Endothelial cell of umbilical vein (primary cell): ENCODE measurements around the gene VCAN. TPM values are rescaled to one million over a fixed set of nuclear protein-coding genes. Genes with fewer than 3 reads are reported as not detected.

Source experiments
- BruUV-seq: library from RNA; stranded (reverse); fragments of 400-500 nt; replicated peaks from 2 replicates; lab custom pipeline; 2021; lab: Mats Ljungman, UMichigan
- CTCF ChIA-PET: fragments of 300-600, 350-600 bp; sonication (Branson Sonifier 250); formaldehyde crosslinking; loops from one replicate; lab custom pipeline; 2021; ENCODE audit warnings: antibody characterized with exemption, inconsistent platforms; lab: Charles Lee
- POLR2A ChIA-PET: fragments of 300-600, 350-600 bp; sonication (Branson Sonifier 250); formaldehyde crosslinking; loops from one replicate; lab custom pipeline; 2021; ENCODE audit warnings: antibody characterized with exemption, inconsistent platforms; lab: Charles Lee
- DNase-seq: peaks from one replicate; pipeline ENCODE4 v3.0.0-alpha.2; 2011; ENCODE audit warnings: low read depth, low spot score
- FAIRE-seq: peaks from 2 replicates; lab custom pipeline; 2011; peaks lifted over from hg19 to GRCh38; lab: Jason Lieb, UNC
- H2AFZ ChIP-seq: 2 replicates; pipeline ENCODE4 v1.6.0; 2012; ENCODE audit warnings: low read depth, low read length, control low read depth, inconsistent platforms
- H3K27ac ChIP-seq: 2 replicates; pipeline ENCODE4 v1.5.1; 2011; ENCODE audit warnings: low read depth, mild to moderate bottlenecking, control low read depth, low read length, moderate library complexity; ENCODE audit not compliant: insufficient read depth
- H3K27me3 ChIP-seq, 2 experiments: 2 replicates each; pipeline versions ENCODE4 v1.6.0 to v1.6.1; 2011; ENCODE audit warnings: low read length in 2 of 2, mixed read lengths in 1 of 2; ENCODE audit not compliant: control insufficient read depth in 2 of 2, insufficient read depth in 2 of 2
- H3K36me3 ChIP-seq, 2 experiments: 2 replicates in 1 of 2; 3 replicates in 1 of 2; pipeline ENCODE4 v1.5.1; 2011; ENCODE audit warnings: low read length in 2 of 2, mild to moderate bottlenecking in 1 of 2, moderate library complexity in 1 of 2; ENCODE audit not compliant: control insufficient read depth in 2 of 2, insufficient read depth in 2 of 2; ENCODE audit errors: extremely low read depth in 1 of 2
- H3K4me1 ChIP-seq: 3 replicates; pipeline ENCODE4 v1.5.1; 2011; ENCODE audit warnings: mild to moderate bottlenecking, low read length; ENCODE audit not compliant: control insufficient read depth, insufficient read depth; ENCODE audit errors: extremely low read depth
- H3K4me2 ChIP-seq: 2 replicates; pipeline ENCODE4 v1.6.1; 2011; ENCODE audit warnings: low read length, control low read depth, mixed read lengths; ENCODE audit not compliant: insufficient read depth
- H3K4me3 ChIP-seq, 3 experiments: fragments of 200-600 bp in 1 of 3; sonication (generic), shearing (Covaris generic) in 1 of 3; replicated peaks in 1 of 3; 2 replicates each; pipeline ENCODE4 v1.5.1; 2011 to 2016; ENCODE audit warnings: control low read depth in 3 of 3, low read length in 3 of 3, mild to moderate bottlenecking in 2 of 3, inconsistent platforms in 1 of 3, low read depth in 1 of 3, moderate library complexity in 1 of 3; ENCODE audit not compliant: insufficient read depth in 1 of 3
- H3K79me2 ChIP-seq: 2 replicates; pipeline ENCODE4 v1.6.0; 2012; ENCODE audit warnings: low read length, inconsistent platforms; ENCODE audit not compliant: control insufficient read depth, insufficient read depth
- H3K9ac ChIP-seq: replicated peaks from 2 replicates; pipeline ENCODE3; 2011; ENCODE audit warnings: low read length, control low read depth; ENCODE audit not compliant: insufficient read depth; ENCODE audit errors: extremely low read depth
- H3K9me1 ChIP-seq: replicated peaks from 3 replicates; pipeline ENCODE4 v1.6.0; 2011; ENCODE audit warnings: mild to moderate bottlenecking, low read length; ENCODE audit not compliant: control insufficient read depth, insufficient read depth; ENCODE audit errors: extremely low read depth
- H3K9me3 ChIP-seq: replicated peaks from 2 replicates; pipeline ENCODE4 v1.5.1; 2012; ENCODE audit warnings: low read length, inconsistent platforms; ENCODE audit not compliant: control insufficient read depth, insufficient read depth
- H4K20me1 ChIP-seq: replicated peaks from 2 replicates; pipeline ENCODE3; 2011; ENCODE audit warnings: mild to moderate bottlenecking, low read length; ENCODE audit not compliant: control insufficient read depth, insufficient read depth; ENCODE audit errors: extremely low read depth
- FOS ChIP-seq: IDR thresholded peaks from 2 replicates; pipeline ENCODE4 v1.6.1; 2011; ENCODE audit warnings: mild to moderate bottlenecking, low read length, moderate library complexity, borderline replicate concordance; ENCODE audit not compliant: insufficient read depth
- GATA2 ChIP-seq: IDR thresholded peaks from 2 replicates; pipeline ENCODE4 v1.7.0; 2011; ENCODE audit warnings: low read depth, mild to moderate bottlenecking, moderate library complexity, mixed read lengths, low read length; ENCODE audit not compliant: insufficient read length, insufficient read depth
- JUN ChIP-seq: IDR thresholded peaks from 2 replicates; pipeline ENCODE4 v1.6.1; 2011; ENCODE audit warnings: borderline replicate concordance, low read depth; ENCODE audit not compliant: insufficient read length, insufficient read depth
- MAX ChIP-seq: IDR thresholded peaks from 2 replicates; pipeline ENCODE4 v1.6.1; 2011; ENCODE audit not compliant: insufficient read depth, insufficient read length
- MYC ChIP-seq: IDR thresholded peaks from one replicate; pipeline ENCODE4 v1.6.1; 2011; ENCODE audit warnings: mild to moderate bottlenecking, low read depth, low read length
- dilution Hi-C: fragments of 300-500 bp; cut with MboI; formaldehyde crosslinking; loops from one replicate; pipeline ENCODE4 v1.15.0; 2019; ENCODE audit warnings: low sequenced_read_pairs; ENCODE audit not compliant: extremely low pct_ligation_motif_present
- intact Hi-C: fragments of 100-400 bp; cut with micrococcal nuclease; formaldehyde crosslinking; loops from one replicate; pipeline ENCODE4 v1.10.0; 2022
- polyA plus RNA-seq, 4 experiments: library from polyadenylated mRNA; depleted of rRNA in 3 of 4; stranded (reverse) in 3 of 4; unstranded in 1 of 4; fragments of >200 nt; gene quantifications; 2 replicates each; pipeline versions ENCODE4 v1.2.1 to v1.2.3, GENCODE V29; 2011 to 2012; ENCODE audit warnings: missing spikeins in 1 of 4
- total RNA-seq: library from RNA; stranded (reverse); gene quantifications from 2 replicates; pipeline ENCODE4 v1.2.3, GENCODE V29; 2021

VCAN gene
- total and polyA plus RNA-seq, 2 donors (not counting 3 experiments of a cell fraction or from before 2014, with no cell fraction given): 0.35 to 1.2 TPM

GRCh38 chr5:83583859-83584258 is 112.3 kb downstream of the VCAN start:
- intact Hi-C loops: loop anchor here (5.0 kb wide), 1 partner anchor 1177 kb away; no protein-coding TSS in a partner anchor
- no peak overlapping the region for H3K27ac ChIP-seq

GRCh38 chr5:83586874-83587776 is 115.6 kb downstream of the VCAN start:
- dilution Hi-C loops: no loop called here
- Histone ChIP-seq H3K4me2 (peak overlapping the region; percentile 31), H3K9ac (no peak overlapping the region), H3K27me3 (no peaks in the 10 kb centered on the region), H3K36me3 (no peaks in the 10 kb centered on the region), H3K4me1 (peaks cover 26% of the 10 kb centered on the region), H2AFZ (peak overlapping the region; percentile 41), H3K4me3 (no peak overlapping the region), H3K9me1 (no peaks in the 10 kb centered on the region), H3K79me2 (no peaks in the 10 kb centered on the region), H3K9me3 (no peaks in the 10 kb centered on the region), H4K20me1 (no peaks in the 10 kb centered on the region), H3K27ac (no peak overlapping the region)
- CTCF ChIA-PET: interaction anchor here (1.2 to 1.4 kb wide), 5 partner anchors 21 to 1233 kb away, joined by 3 to 5 read pairs (median 4); no protein-coding TSS in a partner anchor
- BruUV-seq: no TSS peak
- POLR2A ChIA-PET: no interaction called here
- TF ChIP-seq JUN (peak; percentile 46), GATA2 (no peak), MAX (no peak), FOS (peak; percentile 33)
- peak; percentile 93 for DNase-seq
- intact Hi-C loops: no loop called here
- no peak for FAIRE-seq

More at GRCh38 chr5:83583859-83584258, 112.3 kb downstream of the VCAN start:
- BruUV-seq: no TSS peak
- H3K9me3 ChIP-seq: no peaks in the 10 kb centered on the region
- peak; percentile 60 for TF ChIP-seq JUN
- TF ChIP-seq MYC: no peak
- peak; percentile 91 for TF ChIP-seq FOS
- H3K9me1 ChIP-seq: no peaks in the 10 kb centered on the region
- POLR2A ChIA-PET: no interaction called here
- peak overlapping the region; percentile 51 for H3K4me2 ChIP-seq
- H3K79me2 ChIP-seq: no peaks in the 10 kb centered on the region
- no peaks in the 10 kb centered on the region for H3K36me3 ChIP-seq
- FAIRE-seq: peak; percentile 63
- CTCF ChIA-PET: interaction anchor here (1.5 kb wide), 1 partner anchor 10 kb away, joined by 5 read pairs; no protein-coding TSS in a partner anchor
- H3K4me3 ChIP-seq: no peak overlapping the region
- peaks cover 26% of the 10 kb centered on the region for H3K4me1 ChIP-seq
- DNase-seq: peak; percentile 77
- H3K9ac ChIP-seq: no peak overlapping the region
- H2AFZ ChIP-seq: no peak overlapping the region
- dilution Hi-C loops: no loop called here
- no peaks in the 10 kb centered on the region for H3K27me3 ChIP-seq
- no peaks in the 10 kb centered on the region for H4K20me1 ChIP-seq
